HG02678 (cell line): ENCODE measurements around the gene REX1BD.
"Not testable (repeated sequence)": the region's sequence is repeated elsewhere in the genome, so short reads cannot be mapped to it uniquely, and the experiment has no call there.

Experiments used
- ATAC-seq: cut with Tn5 transposase; IDR thresholded peaks from one replicate; pipeline ENCODE4 v1.9.1; 2021; ENCODE audit warnings: mild to moderate bottlenecking, moderate library complexity; ENCODE audit not compliant: unreplicated experiment

REX1BD gene

DNA sequence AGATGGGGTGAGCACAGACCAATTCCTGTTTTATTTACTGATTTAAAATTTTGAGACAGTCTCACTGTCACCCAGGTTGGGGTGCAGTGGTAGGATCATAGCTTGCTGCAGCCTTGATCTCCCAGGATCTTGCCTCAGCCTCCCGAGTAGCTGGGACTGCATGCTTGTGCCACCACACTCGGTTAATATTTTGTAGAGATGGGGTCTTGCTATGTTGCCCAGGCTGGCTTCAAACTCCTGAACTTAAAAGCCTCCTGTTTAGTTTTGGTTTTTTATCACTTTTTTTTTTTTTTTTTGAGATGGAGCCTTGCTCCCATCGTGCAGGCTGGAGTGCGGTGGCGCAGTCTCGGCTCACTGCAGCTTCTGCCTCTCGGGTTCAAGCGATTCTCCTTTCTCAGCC lies 12.2 kb upstream of the REX1BD start:
- no peak for ATAC-seq

DNA sequence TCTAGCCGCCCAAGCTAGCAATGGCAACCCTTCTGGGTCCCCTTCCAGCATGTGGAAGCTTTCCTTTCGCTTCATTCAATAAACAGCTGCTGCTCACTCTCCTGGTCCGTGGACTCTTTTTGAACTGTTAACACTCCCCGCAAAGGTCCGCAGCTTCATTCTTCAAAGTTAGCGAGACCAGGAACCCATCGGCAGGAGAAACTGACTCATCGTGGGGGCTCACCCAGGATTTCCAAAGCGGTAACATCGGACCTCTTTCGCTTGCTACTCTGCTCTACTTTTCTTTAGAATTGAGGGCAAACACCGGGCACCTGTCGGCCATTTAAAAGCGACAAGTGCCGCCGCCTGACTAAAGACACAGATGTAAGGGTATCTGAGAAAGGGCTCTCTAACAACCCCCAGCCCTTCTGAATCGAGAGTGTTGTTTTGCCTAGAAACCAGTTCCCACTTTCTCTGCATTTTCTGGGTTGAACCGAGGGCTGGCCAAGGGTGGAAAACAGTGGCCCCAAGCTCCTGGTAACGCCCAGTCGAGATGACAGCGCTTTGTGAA lies 11.2 kb upstream of the REX1BD start:
- ATAC-seq: no peak

DNA sequence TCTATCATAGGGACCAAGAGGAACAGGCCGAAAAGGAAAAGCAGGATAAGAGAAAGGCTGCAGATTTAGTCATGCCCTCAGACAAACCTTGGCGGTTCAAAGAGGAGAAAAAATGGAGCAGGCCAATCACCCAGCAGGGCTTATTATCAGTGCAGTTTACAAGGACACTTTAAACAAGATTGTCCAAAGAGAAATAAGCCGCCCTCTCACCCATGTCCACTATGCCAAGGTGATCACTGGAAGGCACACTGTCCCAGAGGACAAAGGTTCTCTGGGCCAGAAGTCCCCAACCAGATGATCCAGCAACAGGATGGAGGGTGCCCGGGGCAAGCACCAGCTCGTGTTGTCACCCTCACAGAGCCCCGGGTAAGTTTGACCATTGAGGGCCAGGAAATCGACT lies 8.3 kb upstream of the REX1BD start:
- no peak for ATAC-seq

DNA sequence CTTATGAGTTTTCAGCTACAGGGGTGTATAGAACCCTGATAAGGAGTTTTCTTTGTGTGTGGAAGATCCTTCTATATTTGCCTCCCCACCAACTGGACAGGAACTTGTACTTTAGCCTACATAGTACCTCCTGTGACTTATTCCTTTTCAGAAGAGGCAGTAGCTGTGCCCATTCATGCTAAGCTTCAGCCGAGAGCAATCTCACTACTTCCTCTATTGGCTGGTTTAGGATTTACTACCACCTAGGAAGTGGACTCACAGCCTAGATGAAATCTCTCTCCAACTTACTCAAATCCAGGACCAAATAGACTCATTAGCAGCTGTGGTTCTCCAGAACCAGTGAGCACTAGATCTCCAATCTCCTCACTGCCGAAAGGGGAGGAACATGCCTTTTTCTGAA lies 2.3 kb upstream of the REX1BD start:
- no peak for ATAC-seq

DNA sequence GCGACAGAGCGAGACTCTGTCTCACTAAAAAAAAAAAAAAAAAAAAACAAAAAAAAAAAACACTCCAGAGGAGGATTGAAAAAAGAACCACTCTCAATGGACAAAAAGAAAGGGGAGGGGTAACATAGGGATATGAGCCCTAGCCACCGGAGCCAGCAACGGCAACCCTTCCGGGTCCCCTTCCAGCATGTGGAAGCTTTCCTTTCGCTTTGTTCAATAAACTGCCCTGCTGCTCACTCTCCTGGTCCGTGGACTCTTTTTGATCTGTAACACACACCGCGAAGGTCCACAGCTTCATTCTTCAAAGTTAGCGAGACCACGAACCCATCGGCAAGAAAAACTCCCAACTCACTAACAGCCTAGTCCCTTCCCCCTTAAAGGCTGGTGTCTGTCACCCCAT lies 1.0 kb upstream of the REX1BD start:
- no peak for ATAC-seq

DNA sequence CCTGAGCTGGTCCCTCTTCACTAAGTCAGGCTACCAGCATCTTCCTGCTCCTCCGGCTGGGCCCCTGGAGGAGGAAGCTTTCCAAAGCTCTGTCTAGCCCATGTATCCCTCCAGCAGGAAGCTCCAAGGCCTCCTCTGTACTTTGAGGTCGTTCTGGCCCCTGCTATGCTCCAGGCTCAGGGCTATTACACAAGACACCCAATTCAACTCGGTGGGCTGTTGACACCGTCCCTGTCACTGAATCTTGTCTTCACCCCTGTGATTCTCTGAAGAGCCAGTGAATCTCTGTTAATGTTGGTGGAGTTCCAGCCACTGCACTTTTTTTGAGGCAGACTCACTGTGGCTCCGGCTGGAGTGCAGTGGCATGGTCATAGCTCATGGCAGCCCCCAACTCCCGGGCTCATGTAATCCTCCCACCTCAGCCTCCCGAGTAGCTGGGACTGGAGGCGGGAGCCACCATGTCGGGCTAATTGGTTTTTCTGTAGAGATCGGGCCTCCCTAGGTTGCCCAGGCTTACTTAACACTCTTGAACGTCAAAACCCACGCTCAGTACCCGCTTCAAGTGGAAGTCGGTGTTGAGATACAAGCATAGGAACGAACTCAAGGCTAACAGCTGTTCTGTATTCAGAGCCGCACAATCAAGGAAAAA lies 512 bp upstream of the REX1BD start:
- no peak for ATAC-seq

DNA sequence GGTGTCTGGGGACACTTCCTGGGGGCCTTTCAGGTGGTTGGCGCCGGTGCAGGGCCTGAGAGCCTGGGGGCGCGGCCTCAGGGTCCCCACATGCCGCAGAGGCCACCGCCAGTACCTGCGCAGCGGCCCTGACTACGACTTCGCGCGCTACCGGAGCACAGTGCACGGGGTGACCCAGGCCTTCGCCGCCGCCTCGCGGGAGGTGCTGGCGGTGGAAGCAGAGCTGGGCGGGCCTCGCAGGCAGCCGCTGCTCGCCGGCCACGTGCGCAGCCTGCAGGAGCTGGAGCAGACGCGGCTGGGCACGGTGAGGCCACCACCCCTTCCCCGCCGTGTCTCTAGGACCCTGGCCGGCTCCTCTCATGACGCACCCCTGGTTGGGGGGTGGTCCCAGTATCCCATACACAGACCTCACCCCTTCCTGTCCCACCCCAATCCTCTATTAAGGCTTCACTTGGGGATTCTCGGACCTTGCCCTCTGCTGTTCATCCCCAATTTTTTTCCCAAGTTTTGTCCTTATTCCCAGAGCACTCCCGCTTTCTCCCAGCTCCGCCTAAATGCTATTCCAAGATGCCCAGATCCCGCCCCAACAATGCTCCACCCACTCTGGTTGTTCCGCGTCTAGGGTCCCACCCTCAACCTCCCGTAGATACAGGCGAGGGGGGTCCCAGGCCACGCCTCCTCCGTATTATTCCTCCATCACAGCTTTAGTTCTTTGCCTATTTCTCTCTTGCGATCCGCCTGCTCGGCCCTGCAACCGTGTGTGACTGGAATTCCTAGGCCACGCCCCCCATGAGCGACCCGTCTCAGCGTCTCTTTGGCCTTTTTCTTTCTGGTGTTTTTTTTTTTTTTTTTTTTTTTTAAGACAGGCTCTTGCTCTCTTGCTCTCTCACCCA lies 1.0 kb downstream of the REX1BD start:
- peak; percentile 28 for ATAC-seq

DNA sequence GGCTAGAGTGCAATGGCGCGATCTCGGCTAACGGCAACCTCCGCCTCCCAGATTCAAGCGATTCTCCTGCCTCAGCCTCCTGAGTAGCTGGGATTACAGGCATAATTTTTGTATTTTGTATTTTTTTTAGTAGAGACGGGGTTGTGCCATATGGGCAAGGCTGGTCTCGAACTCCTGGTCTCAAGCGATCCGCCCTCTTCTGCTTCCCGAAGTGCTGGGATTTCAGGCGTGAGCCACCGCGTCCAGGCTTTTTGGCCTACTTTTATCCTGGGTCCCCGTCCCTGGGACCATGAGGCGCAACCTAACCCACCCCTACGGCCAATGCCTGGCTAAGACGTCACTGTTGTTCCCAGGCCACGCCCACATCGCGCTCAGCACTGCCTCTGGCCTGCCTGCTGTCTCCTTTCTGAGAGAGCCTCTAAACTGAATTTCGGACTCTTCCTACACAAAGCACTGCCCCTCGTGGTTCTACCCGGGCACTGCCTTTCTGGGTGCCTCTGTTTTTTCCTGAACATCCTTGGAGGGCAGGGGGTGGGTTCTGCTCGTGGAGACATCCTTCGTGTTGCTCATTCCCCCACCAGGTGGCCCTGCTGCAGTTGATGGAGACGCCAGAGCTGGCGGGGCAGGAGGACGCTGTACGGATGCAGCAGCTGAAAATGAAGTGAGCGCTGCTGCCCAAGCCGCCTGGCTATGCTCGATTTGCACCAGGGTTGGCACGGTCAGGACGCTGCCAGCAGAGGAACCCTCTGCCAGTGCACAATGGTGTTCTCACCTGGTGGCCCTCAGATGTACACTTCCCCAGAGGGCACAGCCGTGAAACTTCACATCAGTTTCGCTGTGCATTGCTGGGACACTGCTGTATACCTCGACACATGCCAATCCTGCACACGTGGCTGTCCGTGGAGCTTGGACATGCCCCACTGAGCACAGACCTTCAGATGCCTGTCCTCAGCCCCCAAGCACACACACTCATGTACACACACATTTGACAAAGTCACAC lies 2.0 kb downstream of the REX1BD start:
- ATAC-seq: no peak

DNA sequence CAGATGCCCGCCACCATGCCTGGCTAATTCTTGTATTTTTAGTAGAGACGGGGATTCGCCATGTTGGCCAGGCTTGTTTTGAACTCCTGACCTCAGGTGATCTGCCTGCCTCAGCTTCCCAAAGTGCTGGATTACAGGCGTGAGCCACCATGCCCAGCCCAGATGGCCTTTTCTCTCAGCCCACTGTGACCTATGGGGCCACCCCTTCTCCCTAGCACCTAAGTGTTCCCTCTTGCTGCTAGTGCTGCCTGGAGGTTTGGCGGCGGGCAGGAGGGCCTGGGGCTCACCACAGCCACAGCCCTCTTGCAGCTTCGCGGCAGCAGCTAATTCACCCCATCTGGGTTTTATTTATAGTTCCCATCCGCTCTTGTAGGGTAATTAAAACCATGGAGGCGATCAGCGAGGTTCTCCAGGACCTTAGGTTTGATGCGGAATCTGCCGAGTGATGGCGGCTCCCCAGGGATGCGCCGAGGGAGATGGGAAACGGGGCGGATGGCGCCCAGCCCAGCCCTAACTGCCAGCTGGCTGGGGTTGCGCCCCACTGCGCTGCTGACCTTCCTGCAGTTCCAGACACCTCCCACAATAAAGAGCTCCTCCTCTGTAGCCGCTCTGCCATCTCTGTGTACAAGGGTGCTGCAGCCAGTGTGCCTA lies 3.3 kb downstream of the REX1BD start:
- no peak for ATAC-seq

DNA sequence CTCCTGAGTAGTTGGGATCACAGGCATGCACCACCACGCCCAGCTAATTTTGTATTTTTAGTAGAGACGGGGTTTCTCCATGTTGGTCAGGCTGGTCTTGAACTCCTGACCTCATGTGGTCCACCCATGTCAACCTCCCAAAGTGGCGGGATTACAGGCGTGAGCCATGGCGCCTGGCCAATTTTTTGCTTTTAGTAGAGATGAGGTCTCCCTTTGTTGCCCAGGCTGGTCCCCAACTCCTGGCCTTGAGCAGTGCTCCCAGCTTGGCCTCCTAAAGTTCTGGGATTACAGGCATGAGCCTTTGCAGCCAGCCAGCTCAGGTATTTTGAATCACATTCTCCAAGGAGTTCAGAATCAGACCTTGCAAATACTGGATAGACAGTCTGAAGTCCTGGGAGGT lies 4.1 kb downstream of the REX1BD start:
- ATAC-seq: not testable (repeated sequence)

DNA sequence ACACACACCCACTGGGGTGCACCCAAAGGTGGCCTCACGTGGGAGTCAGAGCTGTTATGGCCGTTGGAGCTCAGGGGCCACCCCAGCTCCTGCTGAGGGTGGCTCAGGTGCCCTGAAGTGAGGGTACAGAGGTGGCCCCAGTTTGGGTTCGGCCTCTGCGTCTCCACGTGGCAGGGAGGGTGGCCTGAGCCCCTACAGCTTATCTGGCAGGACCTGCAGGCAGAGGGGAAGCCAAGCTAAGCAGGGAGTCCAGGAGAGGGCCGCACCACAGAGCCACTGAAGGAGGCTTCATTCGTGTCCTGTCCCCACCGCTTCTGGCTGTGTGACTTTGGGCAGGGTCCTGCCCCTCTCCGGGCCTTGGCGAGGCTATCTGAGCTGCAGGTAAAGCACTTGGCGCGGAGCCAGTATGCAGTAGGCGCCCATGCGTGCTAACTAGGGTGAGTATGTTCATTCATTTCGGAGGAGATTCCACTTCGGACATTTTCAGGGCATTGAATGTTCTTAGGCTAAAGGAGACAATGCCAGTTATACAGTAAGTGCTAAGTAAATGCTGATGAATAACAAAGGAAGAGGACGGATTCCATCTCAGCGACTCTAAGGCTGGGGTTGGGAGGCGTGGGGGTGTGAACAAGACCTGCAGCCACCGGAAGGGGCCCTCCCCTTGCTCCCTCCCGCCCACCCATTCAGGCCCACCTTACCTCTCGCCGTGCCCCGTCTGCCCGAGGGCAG lies 4.9 kb downstream of the REX1BD start:
- no peak for ATAC-seq

DNA sequence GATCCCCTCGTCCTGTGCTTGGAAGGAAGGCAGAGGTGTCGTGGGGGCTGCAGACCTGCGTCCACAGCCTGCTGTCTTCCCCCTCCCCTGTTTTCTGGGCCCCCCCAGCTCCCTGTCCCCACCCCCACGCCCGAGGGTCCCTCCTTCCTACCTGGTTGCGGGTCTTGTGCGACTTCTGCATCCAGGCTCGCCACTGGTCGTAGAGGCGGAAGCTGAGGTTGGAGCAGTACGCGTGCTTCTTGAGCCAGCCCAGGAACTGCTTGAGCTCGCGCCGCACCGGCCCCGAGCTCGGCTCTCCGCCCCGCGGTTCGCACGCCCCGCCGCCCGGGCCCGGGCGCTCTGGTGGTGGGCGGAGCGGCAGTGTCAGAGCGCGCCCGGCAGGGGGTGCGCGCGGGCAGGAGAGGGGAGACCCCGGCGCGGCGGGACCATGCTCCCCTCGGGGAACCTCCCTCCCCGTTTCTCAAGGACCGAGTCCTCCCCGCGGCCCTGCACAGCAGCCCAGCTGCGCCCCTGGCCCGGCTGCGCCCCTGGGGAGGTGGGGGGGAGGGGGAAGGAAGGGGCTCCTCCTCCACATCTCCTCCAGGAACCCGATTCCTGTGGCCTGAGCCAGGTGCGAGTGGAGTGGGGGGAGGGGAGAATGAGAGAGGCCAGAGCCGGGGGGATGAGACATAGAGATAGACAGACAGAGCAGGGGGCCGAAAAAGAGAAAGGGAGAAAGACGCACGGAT lies 5.7 kb downstream of the REX1BD start:
- ATAC-seq: peak; percentile 62

DNA sequence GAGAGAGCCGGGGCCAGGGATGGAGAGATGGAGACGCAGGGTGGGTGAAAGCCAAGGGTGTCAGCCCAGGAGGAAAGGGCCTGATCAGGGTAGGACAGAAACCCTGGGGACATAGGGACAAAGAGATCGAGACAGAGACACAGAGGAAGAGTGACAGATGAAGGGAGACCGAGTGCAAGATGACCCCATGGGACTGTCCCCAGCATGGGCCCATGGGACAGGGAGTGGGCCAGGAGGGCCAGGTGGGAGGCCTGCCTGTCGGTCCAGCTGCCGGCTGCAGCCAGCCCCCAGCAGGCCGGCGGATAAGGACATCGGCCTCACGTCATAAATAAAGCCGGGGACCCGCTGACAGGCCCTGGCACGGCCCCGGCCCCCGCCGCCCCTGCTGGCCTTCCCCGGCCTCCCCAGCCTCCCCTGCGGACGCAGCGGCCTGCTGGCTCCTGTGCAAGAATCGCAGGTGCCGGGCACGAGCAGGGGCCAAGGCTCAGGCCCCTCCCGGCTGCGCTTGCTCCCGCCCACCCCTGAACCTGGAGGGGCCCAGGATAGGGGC lies 6.3 kb downstream of the REX1BD start:
- no peak for ATAC-seq

DNA sequence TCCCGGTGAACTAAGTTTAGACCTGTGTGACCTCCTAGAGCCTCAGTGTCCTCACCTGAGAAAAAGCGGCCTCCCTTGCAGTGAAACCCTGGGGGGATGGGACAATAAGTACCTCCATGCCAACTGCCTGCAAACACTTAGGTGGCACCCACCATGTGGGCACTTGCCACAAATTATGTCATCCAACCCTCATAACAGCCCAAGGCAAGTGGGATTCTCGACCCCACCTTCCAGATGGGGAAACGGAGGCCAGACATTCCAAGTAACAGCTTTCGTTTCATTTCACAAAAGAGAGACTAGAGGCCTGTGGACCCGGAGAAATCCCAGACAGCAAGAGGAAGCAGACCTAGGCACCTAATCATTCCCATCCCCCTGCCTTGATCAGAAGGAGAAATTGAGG lies 6.9 kb downstream of the REX1BD start:
- no peak for ATAC-seq

DNA sequence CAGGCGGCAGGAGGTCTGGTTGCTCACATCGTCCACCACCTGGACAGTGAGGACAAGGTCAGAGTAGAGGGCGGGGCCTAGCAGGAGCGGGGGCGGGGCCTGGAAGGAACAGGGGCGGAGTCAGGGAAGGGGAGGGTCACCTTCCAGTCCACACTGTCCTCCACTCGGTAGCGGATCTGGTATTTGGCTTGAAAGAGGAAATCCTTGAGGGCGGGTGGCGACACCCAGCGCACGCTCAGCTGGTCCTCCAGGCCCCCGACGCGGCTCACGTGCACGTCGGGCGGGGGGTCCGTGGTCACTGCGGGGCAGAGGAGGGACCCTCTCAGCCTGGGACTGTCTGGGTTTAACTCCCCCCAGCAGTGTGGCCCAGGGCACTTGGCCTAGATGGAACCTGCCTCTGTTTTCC lies 8.2 kb downstream of the REX1BD start:
- ATAC-seq: no peak

DNA sequence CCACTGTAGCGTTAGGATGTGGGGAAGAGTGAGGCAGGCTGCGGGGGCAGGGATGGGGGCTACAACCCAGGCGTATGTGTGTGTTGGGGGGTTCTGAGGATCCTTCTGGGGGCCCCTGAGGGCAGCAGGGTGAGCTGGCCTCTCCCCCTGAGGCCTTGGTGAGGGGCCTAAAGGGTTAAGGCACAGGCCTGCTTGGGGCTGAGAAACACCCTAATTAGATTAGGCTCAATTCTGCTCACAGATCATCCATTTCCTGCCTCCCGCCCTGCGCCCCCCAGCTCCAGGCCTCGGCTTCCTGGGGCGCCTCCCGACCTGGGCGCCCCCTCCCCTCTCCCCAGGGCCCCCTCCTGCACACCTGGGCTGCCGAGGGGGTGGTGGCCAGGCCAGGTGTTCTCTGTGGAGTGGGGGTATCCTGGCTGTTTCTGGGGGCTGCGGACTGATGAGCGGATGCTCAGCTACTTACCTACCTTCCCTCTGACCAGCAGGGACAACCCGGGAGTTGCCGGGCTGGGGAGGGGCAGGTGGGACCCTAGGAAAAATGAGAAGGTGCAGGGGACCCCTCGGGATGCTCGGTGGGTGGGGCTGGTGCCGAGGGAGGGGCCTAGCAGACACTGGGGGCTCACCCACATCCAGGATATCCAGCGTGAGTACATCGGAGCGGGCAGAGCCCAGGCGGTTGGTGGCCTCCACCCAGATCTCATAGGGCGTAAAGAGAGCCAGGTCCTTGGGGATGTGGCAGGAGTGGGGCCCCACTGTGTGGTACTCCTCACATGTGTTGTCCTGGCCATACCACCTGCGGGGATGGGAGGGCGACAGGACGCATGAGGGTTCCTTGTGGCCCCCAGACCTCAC lies 9.4 kb downstream of the REX1BD start:
- ATAC-seq: no peak

DNA sequence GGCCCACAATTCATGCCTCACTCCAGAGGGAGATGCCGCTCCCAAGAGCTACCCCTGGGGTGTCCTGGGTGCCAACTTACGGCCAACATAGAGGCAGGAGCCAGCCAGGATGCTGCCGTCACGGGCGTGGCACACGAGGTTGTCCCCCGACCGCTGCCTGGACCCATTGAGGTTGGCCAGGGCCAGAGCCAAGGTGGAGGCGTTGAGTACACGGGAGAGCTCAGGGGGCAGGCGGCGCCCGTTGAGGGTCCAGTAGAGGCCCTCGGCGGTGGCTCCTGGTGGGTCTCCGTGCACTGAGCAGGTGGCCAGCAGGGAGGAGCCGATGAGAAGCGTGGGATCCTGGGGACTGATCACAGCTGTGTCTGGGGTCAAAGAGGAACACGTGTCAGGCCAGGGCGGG lies 10.9 kb downstream of the REX1BD start:
- no peak for ATAC-seq
